A673 (cell line): ENCODE data around the gene IFI44.

Source experiments
- EZH2 ChIP-seq: fragments of 200-600 bp; sonication (generic); IDR thresholded peaks from 2 replicates; pipeline ENCODE4 v1.6.1; 2017; ENCODE audit warnings: borderline replicate concordance, low read depth, mild to moderate bottlenecking, mixed read lengths, antibody characterized with exemption, low read length; ENCODE audit not compliant: poor library complexity, severe bottlenecking
- TF ChIP-seq, protein P1 (sequence below): fragments of 300-800, 200-600 bp; sonication (generic); conservative IDR thresholded peaks from 2 replicates; pipeline ENCODE4 v1.5.1; 2017; ENCODE audit warnings: low read depth, mild to moderate bottlenecking, antibody characterized with exemption, low read length, moderate library complexity, mixed read lengths

DNA sequence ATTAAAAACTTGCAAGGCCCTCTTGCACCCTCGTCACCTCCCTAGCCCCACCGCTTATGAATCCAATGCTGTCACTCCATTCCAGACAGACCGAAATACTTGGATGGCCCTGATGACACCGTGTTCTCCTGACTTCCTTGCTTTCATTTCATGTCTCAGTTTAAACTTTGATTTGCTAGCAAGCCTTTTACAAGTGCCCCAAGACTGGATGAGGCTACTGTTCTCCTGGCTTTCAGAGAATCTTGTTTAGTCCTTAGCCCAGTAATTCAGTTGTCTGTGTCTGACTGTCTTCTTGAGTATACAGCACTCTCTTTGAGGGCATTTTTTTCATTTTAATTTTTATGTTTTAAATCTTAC lies 30.2 kb upstream of the IFI44 start:
- TF ChIP-seq, protein P1, sequence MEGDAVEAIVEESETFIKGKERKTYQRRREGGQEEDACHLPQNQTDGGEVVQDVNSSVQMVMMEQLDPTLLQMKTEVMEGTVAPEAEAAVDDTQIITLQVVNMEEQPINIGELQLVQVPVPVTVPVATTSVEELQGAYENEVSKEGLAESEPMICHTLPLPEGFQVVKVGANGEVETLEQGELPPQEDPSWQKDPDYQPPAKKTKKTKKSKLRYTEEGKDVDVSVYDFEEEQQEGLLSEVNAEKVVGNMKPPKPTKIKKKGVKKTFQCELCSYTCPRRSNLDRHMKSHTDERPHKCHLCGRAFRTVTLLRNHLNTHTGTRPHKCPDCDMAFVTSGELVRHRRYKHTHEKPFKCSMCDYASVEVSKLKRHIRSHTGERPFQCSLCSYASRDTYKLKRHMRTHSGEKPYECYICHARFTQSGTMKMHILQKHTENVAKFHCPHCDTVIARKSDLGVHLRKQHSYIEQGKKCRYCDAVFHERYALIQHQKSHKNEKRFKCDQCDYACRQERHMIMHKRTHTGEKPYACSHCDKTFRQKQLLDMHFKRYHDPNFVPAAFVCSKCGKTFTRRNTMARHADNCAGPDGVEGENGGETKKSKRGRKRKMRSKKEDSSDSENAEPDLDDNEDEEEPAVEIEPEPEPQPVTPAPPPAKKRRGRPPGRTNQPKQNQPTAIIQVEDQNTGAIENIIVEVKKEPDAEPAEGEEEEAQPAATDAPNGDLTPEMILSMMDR = no peak
- no peak for TF ChIP-seq EZH2
